SK-N-SH (cell line): ENCODE data around the gene LCN15. TPM values are rescaled to one million over a fixed set of nuclear protein-coding genes. Genes with fewer than 3 reads are reported as not detected.
"Not testable (repeated sequence)": the region's sequence is repeated elsewhere in the genome, so short reads cannot be mapped to it uniquely, and the experiment has no call there.

Source experiments
- CTCF ChIA-PET: fragments of 300-600, 350-600 bp; formaldehyde crosslinking; extraction: SDS; loops from one replicate; lab custom pipeline; 2021; lab: Yijun Ruan, JAX
- POLR2A ChIA-PET: fragments of 350-600 bp; sonication (Branson Sonifier 250); formaldehyde crosslinking; extraction: SDS; loops from one replicate; lab custom pipeline; 2020; ENCODE audit warnings: antibody characterized with exemption, inconsistent platforms; lab: Yijun Ruan, JAX
- DNase-seq: peaks from one replicate; pipeline ENCODE4 v3.0.0; 2012
- H2AFZ ChIP-seq: fragments of 200-600 bp; sonication (generic); 2 replicates; pipeline ENCODE4 v1.8.1; 2016; ENCODE audit warnings: antibody characterized with exemption, mild to moderate bottlenecking, low read depth
- H3F3A ChIP-seq: fragments of 200-600 bp; sonication (generic); replicated peaks from 2 replicates; pipeline ENCODE3; 2016; ENCODE audit warnings: antibody characterized with exemption, mild to moderate bottlenecking; ENCODE audit not compliant: insufficient read depth
- H3K27ac ChIP-seq, 2 experiments: fragments of 200-500 bp in 1 of 2; fragments of 200-600 bp in 1 of 2; sonication (Bioruptor generic) in 1 of 2; sonication (generic), shearing (Covaris generic) in 1 of 2; 2 replicates each; pipeline versions ENCODE4 v1.5.1 to v1.6.1; 2014 to 2016; ENCODE audit warnings: low read depth in 2 of 2, inconsistent platforms in 1 of 2, low read length in 1 of 2, mild to moderate bottlenecking in 1 of 2, mixed read lengths in 1 of 2
- H3K27me3 ChIP-seq: fragments of 200-600 bp; sonication (generic), shearing (Covaris generic); 2 replicates; pipeline ENCODE4 v1.6.1; 2016; ENCODE audit warnings: mixed run types; ENCODE audit not compliant: insufficient read depth
- H3K36me3 ChIP-seq, 2 experiments: fragments of 200-500 bp in 1 of 2; fragments of 200-600 bp in 1 of 2; sonication (Bioruptor generic) in 1 of 2; sonication (generic) in 1 of 2; replicated peaks in 1 of 2; 2 replicates each; pipeline versions ENCODE3 to v1.5.1; 2014 to 2016; ENCODE audit warnings: low read length in 1 of 2, mild to moderate bottlenecking in 1 of 2; ENCODE audit not compliant: insufficient read depth in 2 of 2, control insufficient read depth in 1 of 2
- H3K4me1 ChIP-seq, 2 experiments: fragments of 200-500 bp in 1 of 2; fragments of 200-600 bp in 1 of 2; sonication (Bioruptor generic) in 1 of 2; sonication (generic), shearing (Covaris generic) in 1 of 2; 2 replicates each; pipeline versions ENCODE4 v1.5.1 to v1.6.1; 2014 to 2016; ENCODE audit warnings: low read depth in 1 of 2, low read length in 1 of 2, mixed run types in 1 of 2; ENCODE audit not compliant: insufficient read depth in 2 of 2, control insufficient read depth in 1 of 2
- H3K4me2 ChIP-seq: fragments of 200-600 bp; sonication (generic), shearing (Covaris generic); 2 replicates; pipeline ENCODE4 v1.6.1; 2017; ENCODE audit warnings: mixed run types
- H3K4me3 ChIP-seq, 2 experiments: fragments of 200-500 bp in 1 of 2; fragments of 200-600 bp in 1 of 2; sonication (Bioruptor generic) in 1 of 2; sonication (generic), shearing (Covaris generic) in 1 of 2; 2 replicates each; pipeline versions ENCODE4 v1.5.1 to v1.8.1; 2014 to 2016; ENCODE audit warnings: low read depth in 2 of 2, inconsistent platforms in 1 of 2, low read length in 1 of 2, mild to moderate bottlenecking in 1 of 2, mixed read lengths in 1 of 2, moderate library complexity in 1 of 2
- H3K79me2 ChIP-seq: fragments of 200-600 bp; sonication (generic); 2 replicates; pipeline ENCODE4 v1.8.1; 2017; ENCODE audit warnings: mild to moderate bottlenecking; ENCODE audit not compliant: insufficient read depth
- H3K9ac ChIP-seq: fragments of 200-600 bp; sonication (generic); 2 replicates; pipeline ENCODE4 v1.6.1; 2017; ENCODE audit warnings: mixed run types
- H3K9me2 ChIP-seq: fragments of 200-600 bp; sonication (generic); 2 replicates; pipeline ENCODE4 v1.6.1; 2017; ENCODE audit warnings: mixed run types
- H3K9me3 ChIP-seq: fragments of 200-600 bp; sonication (generic); 2 replicates; pipeline ENCODE4 v1.6.1; 2017; ENCODE audit warnings: mixed run types, mild to moderate bottlenecking, moderate library complexity
- H4K20me1 ChIP-seq: fragments of 200-600 bp; sonication (generic); 2 replicates; pipeline ENCODE4 v1.6.1; 2017; ENCODE audit warnings: mild to moderate bottlenecking, mixed run types; ENCODE audit not compliant: insufficient read depth
- CHD2 ChIP-seq: fragments of 150-350 bp; IDR thresholded peaks from 2 replicates; pipeline ENCODE4 v1.6.1; 2018; ENCODE audit warnings: low read length; ENCODE audit not compliant: partially characterized antibody
- ELF1 ChIP-seq: IDR thresholded peaks from 2 replicates; pipeline ENCODE4 v1.4.0; 2012
- EP300 ChIP-seq, 2 experiments: IDR thresholded peaks; 2 replicates each; pipeline versions ENCODE4 v1.4.0 to v1.6.1; 2012; ENCODE audit warnings: borderline replicate concordance in 1 of 2, low read depth in 1 of 2, low read length in 1 of 2
- FOSL2 ChIP-seq: IDR thresholded peaks from 2 replicates; pipeline ENCODE4 v1.4.0; 2012; ENCODE audit warnings: low read depth, mild to moderate bottlenecking, moderate library complexity, borderline replicate concordance
- FOXJ3 ChIP-seq: sonication (generic); formaldehyde crosslinking; IDR thresholded peaks from 2 replicates; pipeline ENCODE4 v1.5.1; 2020; ENCODE audit warnings: mild to moderate bottlenecking, missing genetic modification reagents
- GABPA ChIP-seq: IDR thresholded peaks from 2 replicates; pipeline ENCODE4 v1.4.0; 2012; ENCODE audit warnings: low read depth, mild to moderate bottlenecking
- MAX ChIP-seq: IDR thresholded peaks from 2 replicates; pipeline ENCODE4 v1.4.0; 2012; ENCODE audit warnings: low read depth
- MXI1 ChIP-seq: IDR thresholded peaks from 2 replicates; pipeline ENCODE4 v1.6.1; 2012; ENCODE audit warnings: mild to moderate bottlenecking, low read depth, low read length, improper control_type of control experiment
- NRF1 ChIP-seq: IDR thresholded peaks from 2 replicates; pipeline ENCODE4 v1.6.1; 2012; ENCODE audit warnings: low read depth, mild to moderate bottlenecking, low read length
- POLR2AphosphoS5 ChIP-seq: IDR thresholded peaks from 2 replicates; pipeline ENCODE4 v1.6.1; 2012; ENCODE audit warnings: low read depth, low read length
- RCOR1 ChIP-seq: fragments of 150-350 bp; IDR thresholded peaks from 2 replicates; pipeline ENCODE4 v1.6.1; 2017; ENCODE audit warnings: antibody characterized with exemption, low read length
- SMC3 ChIP-seq: IDR thresholded peaks from 2 replicates; pipeline ENCODE4 v1.6.1; 2012; ENCODE audit warnings: low read depth, low read length, improper control_type of control experiment
- TAF1 ChIP-seq: IDR thresholded peaks from 2 replicates; pipeline ENCODE4 v1.6.1; 2012; ENCODE audit warnings: low read depth, mild to moderate bottlenecking, low read length, moderate library complexity, borderline replicate concordance
- WGBS: methylation state at CpG from one replicate; pipeline ENCODE4 v1.1.6; 2017; ENCODE audit warnings: low lambda C conversion rate; 5-methylcytosine and 5-hydroxymethylcytosine counted together
- polyA plus RNA-seq, 3 experiments: library from polyadenylated mRNA; depleted of rRNA; stranded (reverse); fragments of >200 nt; gene quantifications; 2 replicates each; pipeline ENCODE4 v1.2.3, GENCODE V29; 2012
- TF ChIP-seq, protein P1 (sequence below): fragments of 150-350 bp; IDR thresholded peaks from 2 replicates; pipeline ENCODE4 v1.6.1; 2016; ENCODE audit warnings: mild to moderate bottlenecking, low read depth, low read length

LCN15 gene
- polyA plus RNA-seq, 1 of the 3 experiments (the other 2 are of a cell fraction): 0.08 TPM

- Histone ChIP-seq H2AFZ (peak within 1 kb of the TSS; percentile 81), H3F3A (peaks cover 8% of the 10 kb centered on the region), H3K9me3 (no peaks in the 10 kb centered on the region), H3K27me3 (no peaks in the 10 kb centered on the region), H3K4me1 (peaks cover 7 to 29% of the 10 kb centered on the region in 2 experiments), H3K9ac (peak within 1 kb of the TSS; percentile 90), H3K4me2 (peak within 1 kb of the TSS; percentile 100), H4K20me1 (peaks cover 5% of the 10 kb centered on the region; the same call in 1 of the 2 replicates), H3K9me2 (no peaks in the 10 kb centered on the region), H3K27ac (peak within 1 kb of the TSS; percentile 78 to 90), H3K4me3 (peak within 1 kb of the TSS; percentile 89 to 95), H3K36me3 (peaks cover 0 to 9% of the 10 kb centered on the region in 2 experiments), H3K79me2 (peaks cover 11% of the 10 kb centered on the region)
- TF ChIP-seq ELF1 (no peak), MAX (peak; percentile 44), NRF1 (peak; percentile 95), TAF1 (peak; percentile 67), EP300 (IDR thresholded peaks at IDR 0.05; ENCODE audit: borderline replicate concordance in 1 of 2, low read depth in 1 of 2, low read length in 1 of 2) (0 out of 4 replicates have a peak, but pooled peaks of 1 of the 2 experiments have one; percentile 23), MXI1 (peak; percentile 39; the same call in 1 of the 2 replicates), GABPA (peak; percentile 44; the same call in 1 of the 2 replicates), FOXJ3 (CRISPR knock-in tag) (no peak), SMC3 (no peak), POLR2AphosphoS5 (peak; percentile 87), RCOR1 (0 out of 2 replicates have a peak, but pooled peaks have one; percentile 14), CHD2 (peak; percentile 18)
- TF ChIP-seq, protein P1, sequence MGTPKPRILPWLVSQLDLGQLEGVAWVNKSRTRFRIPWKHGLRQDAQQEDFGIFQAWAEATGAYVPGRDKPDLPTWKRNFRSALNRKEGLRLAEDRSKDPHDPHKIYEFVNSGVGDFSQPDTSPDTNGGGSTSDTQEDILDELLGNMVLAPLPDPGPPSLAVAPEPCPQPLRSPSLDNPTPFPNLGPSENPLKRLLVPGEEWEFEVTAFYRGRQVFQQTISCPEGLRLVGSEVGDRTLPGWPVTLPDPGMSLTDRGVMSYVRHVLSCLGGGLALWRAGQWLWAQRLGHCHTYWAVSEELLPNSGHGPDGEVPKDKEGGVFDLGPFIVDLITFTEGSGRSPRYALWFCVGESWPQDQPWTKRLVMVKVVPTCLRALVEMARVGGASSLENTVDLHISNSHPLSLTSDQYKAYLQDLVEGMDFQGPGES: 0 out of 2 replicates have a peak, but pooled peaks have one; percentile 4
- ChIA-PET CTCF (interaction anchor here (0.7 to 5.0 kb wide), 8 partner anchors 13 to 259 kb away, joined by 3 to 36 read pairs (median 5); partner anchors contain the start of gene AJM1), POLR2A (interaction anchor here (1.0 kb wide), 1 partner anchor 10 kb away, joined by 3 read pairs; no protein-coding TSS in a partner anchor)
- peak; percentile 98 for DNase-seq
- WGBS: 0% methylated on average over 18 of the region's 70 CpGs
These were observed 26.6 kb upstream of the LCN15 start, which contains the start of gene TMEM141 for GRCh38 chr9:136790640-136791515. TSS of gene TMEM141 (plus strand) at chr9:136791344. CDS start at chr9:136791371, 27 bp downstream.

- no peak overlapping the region for H3K4me3 ChIP-seq
- 96% methylated on average over 1 of the region's 3 CpGs for WGBS
- no peaks in the 10 kb centered on the region for H3K9me3 ChIP-seq
- no peak overlapping the region for H3K27ac ChIP-seq
- peaks cover 7 to 24% of the 10 kb centered on the region in 2 experiments for H3K4me1 ChIP-seq
- H2AFZ ChIP-seq: no peak overlapping the region
- H3K27me3 ChIP-seq: no peaks in the 10 kb centered on the region
- ChIA-PET CTCF (interaction anchor here (3.6 kb wide), 1 partner anchor 246 kb away, joined by 17 read pairs; no protein-coding TSS in a partner anchor), POLR2A (no interaction called here)
- H4K20me1 ChIP-seq: peaks cover 5% of the 10 kb centered on the region; the same call in 1 of the 2 replicates
- no peak overlapping the region for H3K4me2 ChIP-seq
- no peak for DNase-seq
- TF ChIP-seq FOSL2: no peak
- peaks cover 0 to 9% of the 10 kb centered on the region in 2 experiments for H3K36me3 ChIP-seq
- no peaks in the 10 kb centered on the region for H3K9me2 ChIP-seq
- peaks cover 11% of the 10 kb centered on the region for H3K79me2 ChIP-seq
- peaks cover 9% of the 10 kb centered on the region for H3F3A ChIP-seq
- no peak overlapping the region for H3K9ac ChIP-seq
These were observed 25.2 kb upstream of the LCN15 start for GRCh38 chr9:136789523-136789937.

DNA sequence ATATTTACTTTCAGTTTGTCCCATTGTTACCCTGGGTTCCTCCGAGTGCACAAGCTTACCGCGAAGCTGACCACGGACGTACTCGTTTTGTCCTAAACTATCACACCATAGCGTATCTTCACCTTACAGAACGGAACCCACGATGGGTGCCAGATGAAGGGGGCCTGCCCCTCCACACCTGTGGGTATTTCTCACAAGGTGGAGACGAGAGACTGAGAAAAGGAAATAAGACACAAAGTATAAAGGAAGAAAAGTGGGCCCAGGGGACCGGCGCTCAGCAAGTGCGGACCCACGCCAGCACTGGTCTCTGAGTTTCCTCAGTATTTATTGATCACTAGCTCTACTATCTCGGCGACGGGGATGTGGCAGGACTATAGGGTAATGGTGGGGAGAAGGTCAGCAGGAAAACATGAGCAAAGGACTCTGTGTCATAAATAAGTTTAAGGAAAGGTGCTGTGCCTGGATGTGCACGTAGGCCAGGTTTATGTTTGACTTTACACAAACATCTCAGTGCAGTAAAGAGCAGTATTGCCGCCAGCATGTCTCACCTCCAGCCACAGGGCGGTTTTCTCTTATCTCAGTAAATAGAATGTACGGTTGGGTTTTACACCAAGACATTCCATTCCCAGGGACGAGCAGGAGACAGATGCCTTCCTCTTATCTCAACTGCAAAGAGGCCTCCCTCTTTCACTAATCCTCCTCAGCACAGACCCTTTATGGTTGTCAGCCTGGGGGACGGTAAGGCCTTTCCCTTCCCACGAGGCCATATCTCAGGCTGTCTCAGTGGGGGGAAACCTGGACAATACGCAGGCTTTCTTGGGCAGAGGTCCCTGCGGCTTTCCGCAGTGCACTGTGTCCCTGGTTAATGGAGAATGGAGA lies 24.6 kb upstream of the LCN15 start:
- H3K9me2 ChIP-seq, H4K20me1 ChIP-seq, POLR2A ChIA-PET, DNase-seq, H2AFZ ChIP-seq, H3K9me3 ChIP-seq, H3K4me2 ChIP-seq, H3K36me3 ChIP-seq, H3K4me3 ChIP-seq, H3K27me3 ChIP-seq, H3K27ac ChIP-seq, H3K9ac ChIP-seq: not testable (repeated sequence)
- CTCF ChIA-PET: interaction anchor here (0.7 to 3.9 kb wide), 16 partner anchors 14 to 279 kb away, joined by 3 to 57 read pairs (median 5); partner anchors contain the start of genes AJM1, CLIC3, LCN8 and NPDC1
- Histone ChIP-seq H3K4me1 (peaks cover 7 to 24% of the 10 kb centered on the region in 2 experiments), H3K79me2 (peaks cover 11% of the 10 kb centered on the region), H3F3A (peaks cover 12% of the 10 kb centered on the region)
- WGBS: 77% methylated on average over 24 of the region's 27 CpGs
